Measurements from ENCODE around the gene COBLL1. TPM values are rescaled to one million over a fixed set of nuclear protein-coding genes. Genes with fewer than 3 reads are reported as not detected.

Gene COBLL1
- total RNA-seq, 2 donors from 2014 or later = 0.28 to 0.48 TPM

GRCh38 chr2:164696634-164697033, 145.0 kb downstream of the COBLL1 start:
- Mint-ChIP-seq H3K4me1 (no peaks in the 10 kb centered on the region), H3K36me3 (ENCODE audit: low read depth) (no peaks in the 10 kb centered on the region), H3K27me3 (no peaks in the 10 kb centered on the region), H3K27ac (no peak overlapping the region), H3K4me3 (no peak overlapping the region), H3K9me3 (no peaks in the 10 kb centered on the region)
- no peak for ATAC-seq (replicated peaks)

- no peaks in the 10 kb centered on the region for H3K9me3 Mint-ChIP-seq
- ATAC-seq (replicated peaks) = no peak
- no peak overlapping the region for H3K4me3 Mint-ChIP-seq
- H3K4me1 Mint-ChIP-seq = no peaks in the 10 kb centered on the region
- no peaks in the 10 kb centered on the region for H3K27me3 Mint-ChIP-seq
- H3K27ac Mint-ChIP-seq = no peak overlapping the region
- H3K36me3 Mint-ChIP-seq (ENCODE audit: low read depth) = no peaks in the 10 kb centered on the region
Observed at GRCh38 chr2:164694275-164694695, 147.3 kb downstream of the COBLL1 start.

- ATAC-seq (replicated peaks) = no peak
- H3K36me3 Mint-ChIP-seq (ENCODE audit: low read depth) = no peaks in the 10 kb centered on the region
- no peak overlapping the region for H3K4me3 Mint-ChIP-seq
- no peaks in the 10 kb centered on the region for H3K9me3 Mint-ChIP-seq
- no peak overlapping the region for H3K27ac Mint-ChIP-seq
- H3K4me1 Mint-ChIP-seq = no peaks in the 10 kb centered on the region
- H3K27me3 Mint-ChIP-seq = no peaks in the 10 kb centered on the region
Observed at GRCh38 chr2:164693834-164694233, 147.8 kb downstream of the COBLL1 start.

GRCh38 chr2:164693390-164693789, 148.2 kb downstream of the COBLL1 start:
- H3K4me1 Mint-ChIP-seq = no peaks in the 10 kb centered on the region
- H3K36me3 Mint-ChIP-seq (ENCODE audit: low read depth) = no peaks in the 10 kb centered on the region
- H3K27ac Mint-ChIP-seq = no peak overlapping the region
- H3K27me3 Mint-ChIP-seq = no peaks in the 10 kb centered on the region
- no peaks in the 10 kb centered on the region for H3K9me3 Mint-ChIP-seq
- no peak overlapping the region for H3K4me3 Mint-ChIP-seq
- ATAC-seq (replicated peaks) = no peak

GRCh38 chr2:164692958-164693357, 148.7 kb downstream of the COBLL1 start:
- no peaks in the 10 kb centered on the region for H3K9me3 Mint-ChIP-seq
- no peak for ATAC-seq (replicated peaks)
- no peak overlapping the region for H3K27ac Mint-ChIP-seq
- no peaks in the 10 kb centered on the region for H3K4me1 Mint-ChIP-seq
- no peaks in the 10 kb centered on the region for H3K36me3 Mint-ChIP-seq (ENCODE audit: low read depth)
- H3K27me3 Mint-ChIP-seq = no peaks in the 10 kb centered on the region
- no peak overlapping the region for H3K4me3 Mint-ChIP-seq

- no peak overlapping the region for H3K27ac Mint-ChIP-seq
- no peaks in the 10 kb centered on the region for H3K36me3 Mint-ChIP-seq (ENCODE audit: low read depth)
- no peaks in the 10 kb centered on the region for H3K4me1 Mint-ChIP-seq
- H3K27me3 Mint-ChIP-seq = no peaks in the 10 kb centered on the region
- no peak overlapping the region for H3K4me3 Mint-ChIP-seq
- ATAC-seq (replicated peaks) = no peak
- no peaks in the 10 kb centered on the region for H3K9me3 Mint-ChIP-seq
Observed at GRCh38 chr2:164692114-164692513, 149.5 kb downstream of the COBLL1 start.

GRCh38 chr2:164691346-164691887, 150.2 kb downstream of the COBLL1 start:
- Mint-ChIP-seq H3K27ac (no peak overlapping the region), H3K36me3 (ENCODE audit: low read depth) (no peaks in the 10 kb centered on the region), H3K9me3 (no peaks in the 10 kb centered on the region), H3K4me1 (no peaks in the 10 kb centered on the region), H3K27me3 (no peaks in the 10 kb centered on the region), H3K4me3 (no peak overlapping the region)
- no peak for ATAC-seq (replicated peaks)

GRCh38 chr2:164690361-164690760, 151.3 kb downstream of the COBLL1 start:
- no peaks in the 10 kb centered on the region for H3K27me3 Mint-ChIP-seq
- H3K4me3 Mint-ChIP-seq = no peak overlapping the region
- no peak for ATAC-seq (replicated peaks)
- no peaks in the 10 kb centered on the region for H3K9me3 Mint-ChIP-seq
- no peaks in the 10 kb centered on the region for H3K4me1 Mint-ChIP-seq
- H3K27ac Mint-ChIP-seq = no peak overlapping the region
- H3K36me3 Mint-ChIP-seq (ENCODE audit: low read depth) = no peaks in the 10 kb centered on the region

- no peaks in the 10 kb centered on the region for H3K9me3 Mint-ChIP-seq
- H3K4me3 Mint-ChIP-seq = no peak overlapping the region
- ATAC-seq (replicated peaks) = no peak
- no peaks in the 10 kb centered on the region for H3K36me3 Mint-ChIP-seq (ENCODE audit: low read depth)
- H3K27ac Mint-ChIP-seq = no peak overlapping the region
- H3K4me1 Mint-ChIP-seq = no peaks in the 10 kb centered on the region
- H3K27me3 Mint-ChIP-seq = no peaks in the 10 kb centered on the region
Observed at GRCh38 chr2:164688896-164689419, 152.7 kb downstream of the COBLL1 start.

- no peaks in the 10 kb centered on the region for H3K27me3 Mint-ChIP-seq
- H3K27ac Mint-ChIP-seq = no peak overlapping the region
- H3K36me3 Mint-ChIP-seq (ENCODE audit: low read depth) = no peaks in the 10 kb centered on the region
- ATAC-seq (replicated peaks) = no peak
- H3K4me3 Mint-ChIP-seq = no peak overlapping the region
- H3K4me1 Mint-ChIP-seq = no peaks in the 10 kb centered on the region
- H3K9me3 Mint-ChIP-seq = no peaks in the 10 kb centered on the region
Observed at GRCh38 chr2:164681009-164681408, 160.6 kb downstream of the COBLL1 start.

GRCh38 chr2:164678631-164679149, 162.9 kb downstream of the COBLL1 start:
- Mint-ChIP-seq H3K9me3 (no peaks in the 10 kb centered on the region), H3K4me1 (no peaks in the 10 kb centered on the region), H3K27ac (no peak overlapping the region), H3K36me3 (ENCODE audit: low read depth) (no peaks in the 10 kb centered on the region), H3K27me3 (no peaks in the 10 kb centered on the region), H3K4me3 (no peak overlapping the region)
- ATAC-seq (replicated peaks) = no peak

- Mint-ChIP-seq H3K27ac (no peak overlapping the region), H3K36me3 (ENCODE audit: low read depth) (no peaks in the 10 kb centered on the region), H3K27me3 (no peaks in the 10 kb centered on the region), H3K9me3 (no peaks in the 10 kb centered on the region), H3K4me1 (no peaks in the 10 kb centered on the region), H3K4me3 (no peak overlapping the region)
- no peak for ATAC-seq (replicated peaks)
Observed at GRCh38 chr2:164677733-164678132, 163.9 kb downstream of the COBLL1 start.

GRCh38 chr2:164677271-164677670, 164.4 kb downstream of the COBLL1 start:
- H3K4me1 Mint-ChIP-seq = no peaks in the 10 kb centered on the region
- H3K36me3 Mint-ChIP-seq (ENCODE audit: low read depth) = no peaks in the 10 kb centered on the region
- H3K9me3 Mint-ChIP-seq = no peaks in the 10 kb centered on the region
- no peak overlapping the region for H3K27ac Mint-ChIP-seq
- H3K27me3 Mint-ChIP-seq = no peaks in the 10 kb centered on the region
- H3K4me3 Mint-ChIP-seq = no peak overlapping the region
- no peak for ATAC-seq (replicated peaks)

GRCh38 chr2:164675687-164676086, 165.9 kb downstream of the COBLL1 start:
- Mint-ChIP-seq H3K4me3 (no peak overlapping the region), H3K36me3 (ENCODE audit: low read depth) (no peaks in the 10 kb centered on the region), H3K9me3 (no peaks in the 10 kb centered on the region), H3K27ac (no peak overlapping the region), H3K27me3 (no peaks in the 10 kb centered on the region), H3K4me1 (no peaks in the 10 kb centered on the region)
- ATAC-seq (replicated peaks) = no peak

GRCh38 chr2:164675027-164675426, 166.6 kb downstream of the COBLL1 start:
- H3K36me3 Mint-ChIP-seq (ENCODE audit: low read depth) = no peaks in the 10 kb centered on the region
- H3K4me1 Mint-ChIP-seq = no peaks in the 10 kb centered on the region
- peaks cover 3% of the 10 kb centered on the region for H3K9me3 Mint-ChIP-seq
- no peaks in the 10 kb centered on the region for H3K27me3 Mint-ChIP-seq
- H3K27ac Mint-ChIP-seq = no peak overlapping the region
- no peak for ATAC-seq (replicated peaks)
- no peak overlapping the region for H3K4me3 Mint-ChIP-seq
